Kidney (tissue), 14 donors: Measurements from ENCODE around the gene CCDC12. TPM values are rescaled to one million over a fixed set of nuclear protein-coding genes. Genes with fewer than 3 reads are reported as not detected.
A peak's percentile ranks its signal among the peaks of the same experiment; 100 is the strongest.
"Not testable (repeated sequence)": the region's sequence is repeated elsewhere in the genome, so short reads cannot be mapped to it uniquely, and the experiment has no call there.

Source experiments
- DNase-seq, 5 donors: peaks; one replicate each; pipeline ENCODE4 v3.0.0-alpha.2; 2013 to 2020
- FAIRE-seq: peaks from 2 replicates; lab custom pipeline; 2012; peaks lifted over from hg19 to GRCh38; lab: Jason Lieb, UNC
- H3K27ac ChIP-seq, 2 donors: one replicate each; pipeline ENCODE4 v1.7.0; 2013; ENCODE audit warnings: low read depth in 2 of 2, low read length in 2 of 2, inconsistent platforms in 1 of 2
- H3K27me3 ChIP-seq: one replicate; pipeline ENCODE4 v1.7.1; 2013; ENCODE audit warnings: low read length, inconsistent platforms; ENCODE audit not compliant: control insufficient read depth, insufficient read depth
- H3K36me3 ChIP-seq, 3 donors: one replicate each; pipeline versions ENCODE4 v1.7.0 to v1.7.1; 2013; ENCODE audit warnings: low read length in 3 of 3, control low read depth in 1 of 3, inconsistent platforms in 1 of 3; ENCODE audit not compliant: insufficient read depth in 3 of 3, control insufficient read depth in 2 of 3
- H3K4me1 ChIP-seq, 3 donors: one replicate each; pipeline versions ENCODE4 v1.7.0 to v1.7.1; 2013; ENCODE audit warnings: low read length in 3 of 3, inconsistent platforms in 1 of 3, low read depth in 1 of 3; ENCODE audit not compliant: control insufficient read depth in 2 of 3, insufficient read depth in 2 of 3
- H3K4me3 ChIP-seq, 3 donors: one replicate each; pipeline versions ENCODE4 v1.7.0 to v1.8.1; 2013; ENCODE audit warnings: low read length in 3 of 3, control low read depth in 1 of 3, inconsistent platforms in 1 of 3
- H3K9ac ChIP-seq, 3 donors: one replicate each; pipeline versions ENCODE4 v1.7.0 to v1.7.1; 2013; ENCODE audit warnings: low read length in 3 of 3, control low read depth in 1 of 3, inconsistent platforms in 1 of 3
- H3K9me3 ChIP-seq, 3 donors: one replicate each; pipeline versions ENCODE4 v1.7.0 to v1.7.1; 2013; ENCODE audit warnings: low read length in 3 of 3, control low read depth in 1 of 3, inconsistent platforms in 1 of 3; ENCODE audit not compliant: control insufficient read depth in 2 of 3, insufficient read depth in 1 of 3
- intact Hi-C: fragments of 100-400 bp; cut with DNase I; formaldehyde crosslinking; loops from one replicate; pipeline ENCODE4 v1.11.1; 2022
- polyA plus RNA-seq: library from polyadenylated mRNA; stranded (reverse); fragments of 350-450 nt; fragmentation: Illumina TruSeq; extraction: RNeasy Lipid Tissue Mini Kit (QIAGEN cat#74804); gene quantifications from one replicate; pipeline ENCODE4 v1.2.3, GENCODE V29; 2014; ENCODE audit warnings: low read depth, low replicate concordance; ENCODE audit not compliant: insufficient read depth
- total RNA-seq: library from RNA; stranded (reverse); fragmentation: NEBNext Ultra II Directional; extraction: Animal tissue kit (Norgen Biotek cat#: 25700); gene quantifications from one replicate; pipeline ENCODE4 v1.2.1, GENCODE V29; 2021
- TF ChIP-seq, protein P1 (sequence below): IDR thresholded peaks from 3 replicates; pipeline ENCODE4 v1.5.1; 2012; ENCODE audit warnings: mild to moderate bottlenecking, moderate library complexity, borderline replicate concordance; ENCODE audit not compliant: insufficient read depth; ENCODE audit errors: extremely low read depth
- donor health status: control.
- donor health status: control.
- donor health status: control.
- donor health status: control.
- donor health status: control.
- donor health status: DM: yes; HTN: yes; CAD: no.
- donor health status: Normal renal cell carcinoma (clear cell type).

The CCDC12 gene
- total and polyA plus RNA-seq, 2 donors from 2014 or later: 59.7 to 85.6 TPM

- Histone ChIP-seq H3K4me1 (peaks cover 0 to 17% (median 8%) of the 10 kb centered on the region in 3 donors), H3K4me3 (no peak overlapping the region), H3K27me3 (no peaks in the 10 kb centered on the region), H3K9ac (no peak overlapping the region), H3K36me3 (peaks cover 4 to 6% (median 5%) of the 10 kb centered on the region in 3 donors), H3K27ac (no peak overlapping the region), H3K9me3 (no peaks in the 10 kb centered on the region)
- intact Hi-C loops: loop anchor here (5.0 kb wide), 1 partner anchor 206 kb away; no protein-coding TSS in a partner anchor
- FAIRE-seq: no peak
- TF ChIP-seq, protein P1, sequence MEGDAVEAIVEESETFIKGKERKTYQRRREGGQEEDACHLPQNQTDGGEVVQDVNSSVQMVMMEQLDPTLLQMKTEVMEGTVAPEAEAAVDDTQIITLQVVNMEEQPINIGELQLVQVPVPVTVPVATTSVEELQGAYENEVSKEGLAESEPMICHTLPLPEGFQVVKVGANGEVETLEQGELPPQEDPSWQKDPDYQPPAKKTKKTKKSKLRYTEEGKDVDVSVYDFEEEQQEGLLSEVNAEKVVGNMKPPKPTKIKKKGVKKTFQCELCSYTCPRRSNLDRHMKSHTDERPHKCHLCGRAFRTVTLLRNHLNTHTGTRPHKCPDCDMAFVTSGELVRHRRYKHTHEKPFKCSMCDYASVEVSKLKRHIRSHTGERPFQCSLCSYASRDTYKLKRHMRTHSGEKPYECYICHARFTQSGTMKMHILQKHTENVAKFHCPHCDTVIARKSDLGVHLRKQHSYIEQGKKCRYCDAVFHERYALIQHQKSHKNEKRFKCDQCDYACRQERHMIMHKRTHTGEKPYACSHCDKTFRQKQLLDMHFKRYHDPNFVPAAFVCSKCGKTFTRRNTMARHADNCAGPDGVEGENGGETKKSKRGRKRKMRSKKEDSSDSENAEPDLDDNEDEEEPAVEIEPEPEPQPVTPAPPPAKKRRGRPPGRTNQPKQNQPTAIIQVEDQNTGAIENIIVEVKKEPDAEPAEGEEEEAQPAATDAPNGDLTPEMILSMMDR: no peak
- DNase-seq: no peak
Measured at GRCh38 chr3:46913644-46914043, 62.9 kb downstream of the CCDC12 start.

DNA sequence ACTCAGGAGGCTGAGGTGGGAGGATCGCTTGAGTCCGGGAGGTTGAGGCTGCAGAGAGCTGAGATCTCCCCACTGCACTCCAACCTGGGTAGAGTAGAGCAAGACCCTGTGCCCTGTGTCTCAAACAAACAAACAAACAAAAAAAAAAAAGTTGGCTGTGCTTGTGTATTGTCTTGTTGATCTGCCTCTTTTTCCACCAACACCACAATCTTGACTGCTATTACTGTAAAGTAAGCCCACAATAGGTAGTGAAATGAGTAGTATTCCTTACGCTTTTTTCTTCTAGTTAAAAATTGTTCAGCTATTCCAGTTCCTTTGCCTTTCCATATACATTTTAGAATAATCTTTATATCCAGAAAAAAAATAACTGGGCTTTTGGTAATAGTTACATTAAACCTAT is 63.6 kb downstream of the CCDC12 start:
- H3K27me3 ChIP-seq: no peaks in the 10 kb centered on the region
- intact Hi-C loops: loop anchor here (5.0 kb wide), 1 partner anchor 206 kb away; no protein-coding TSS in a partner anchor

DNA sequence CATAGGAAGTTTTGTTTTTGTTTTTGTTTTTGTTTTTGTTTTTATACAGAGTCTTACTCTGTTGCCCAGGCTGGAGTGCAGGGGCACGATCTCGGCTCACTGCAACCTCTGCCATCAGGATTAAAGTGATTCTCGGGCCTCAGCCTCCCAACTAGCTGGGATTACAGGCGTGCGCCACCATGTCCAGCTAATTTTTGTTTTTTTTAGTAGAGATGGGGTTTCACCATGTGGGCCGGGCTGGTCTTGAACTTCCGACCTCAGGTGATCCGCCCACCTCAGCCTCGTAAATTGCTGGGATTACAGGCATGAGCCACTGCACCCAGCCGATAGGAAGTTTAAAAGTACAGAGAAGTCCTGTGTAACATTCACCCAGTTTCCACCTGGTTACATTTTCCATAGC is 65.6 kb downstream of the CCDC12 start:
- not testable (repeated sequence) for FAIRE-seq, H3K27ac ChIP-seq, H3K9me3 ChIP-seq, H3K27me3 ChIP-seq, H3K4me3 ChIP-seq, H3K9ac ChIP-seq, H3K36me3 ChIP-seq
- intact Hi-C loops: loop anchor here (5.0 kb wide), 1 partner anchor 204 kb away; no protein-coding TSS in a partner anchor
- H3K4me1 ChIP-seq: peaks cover 0 to 24% (median 8%) of the 10 kb centered on the region in 3 donors
- peak in 2 of 5 donors; percentile 20 to 29 for DNase-seq

More for the DNA sequence above, 63.6 kb downstream of the CCDC12 start:
- H3K4me3 ChIP-seq: no peak overlapping the region
- FAIRE-seq (no peak), DNase-seq (no peak)
- TF ChIP-seq, protein P1: no peak
- no peak overlapping the region for H3K27ac ChIP-seq
- peaks cover 0 to 6% (median 5%) of the 10 kb centered on the region in 3 donors for H3K36me3 ChIP-seq
- peaks cover 0 to 20% (median 8%) of the 10 kb centered on the region in 3 donors for H3K4me1 ChIP-seq
- H3K9ac ChIP-seq: no peak overlapping the region
- no peaks in the 10 kb centered on the region for H3K9me3 ChIP-seq

DNA sequence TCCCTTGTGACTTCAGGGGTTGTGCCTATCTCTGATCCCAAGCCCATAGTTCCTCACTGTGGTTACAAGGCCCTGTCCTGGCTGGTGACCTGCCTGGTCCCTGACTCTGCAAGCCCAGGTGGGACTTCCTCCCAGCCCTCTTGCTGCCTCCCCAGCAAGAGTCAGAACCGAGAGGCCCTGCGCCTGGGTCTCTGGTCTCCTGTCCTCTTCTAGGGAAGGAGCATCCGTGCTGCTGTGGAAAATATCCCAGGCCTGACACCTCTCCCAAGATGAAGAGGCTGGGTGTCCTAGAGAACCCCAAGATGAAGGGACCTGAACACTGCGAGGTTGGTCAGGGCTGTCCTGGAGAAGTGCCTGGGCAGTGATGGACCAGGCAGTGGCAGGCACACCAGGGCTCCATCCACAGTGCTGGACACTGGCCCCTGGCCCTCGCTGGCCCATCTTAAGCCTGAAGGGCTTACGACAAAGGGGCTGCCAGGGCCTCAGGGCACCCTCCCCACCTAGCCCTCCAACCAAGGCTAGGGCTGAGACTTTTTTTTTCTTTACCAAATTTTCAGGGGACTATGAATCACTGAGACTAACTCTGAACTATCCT is 66.3 kb downstream of the CCDC12 start:
- Histone ChIP-seq H3K9ac (no peak overlapping the region), H3K27ac (no peak overlapping the region), H3K27me3 (no peaks in the 10 kb centered on the region), H3K36me3 (no peaks in the 10 kb centered on the region), H3K4me3 (no peak overlapping the region), H3K9me3 (no peaks in the 10 kb centered on the region), H3K4me1 (peaks cover 0 to 24% (median 8%) of the 10 kb centered on the region in 3 donors)
- peak in 2 of 5 donors; percentile 41 to 64 for DNase-seq
- no peak for FAIRE-seq
- TF ChIP-seq, protein P1: no peak
- intact Hi-C loops: loop anchor here (5.0 kb wide), 1 partner anchor 203 kb away; no protein-coding TSS in a partner anchor
